OCI-LY1 (cell line): ENCODE measurements around the gene TRPC4.
"Not testable (repeated sequence)": the region's sequence is repeated elsewhere in the genome, so short reads cannot be mapped to it uniquely, and the experiment has no call there.

Source experiments
- H2AFZ ChIP-seq: fragments of 200-600 bp; sonication (generic), shearing (Covaris generic); 2 replicates; pipeline ENCODE4 v1.6.0; 2014; ENCODE audit warnings: antibody characterized with exemption, mild to moderate bottlenecking, low read length
- H3F3A ChIP-seq: fragments of 200-600 bp; sonication (generic), shearing (Covaris generic); 2 replicates; pipeline ENCODE4 v1.6.0; 2014; ENCODE audit warnings: mild to moderate bottlenecking, antibody characterized with exemption, low read length, moderate library complexity; ENCODE audit not compliant: insufficient read depth
- H3K27ac ChIP-seq: fragments of 200-600 bp; sonication (generic); 2 replicates; pipeline ENCODE4 v1.5.1; 2014; ENCODE audit warnings: low read length, mixed run types, mild to moderate bottlenecking, low read depth; ENCODE audit not compliant: poor library complexity, severe bottlenecking
- H3K27me3 ChIP-seq: fragments of 200-600 bp; sonication (generic); 2 replicates; pipeline ENCODE4 v1.6.0; 2014; ENCODE audit warnings: antibody characterized with exemption, mild to moderate bottlenecking, low read length, moderate library complexity; ENCODE audit not compliant: insufficient read depth
- H3K36me3 ChIP-seq: fragments of 200-600 bp; sonication (generic); 2 replicates; pipeline ENCODE4 v1.6.1; 2014; ENCODE audit warnings: mild to moderate bottlenecking, antibody characterized with exemption, low read length, moderate library complexity, mixed read lengths; ENCODE audit not compliant: insufficient read depth
- H3K4me1 ChIP-seq: fragments of 200-600 bp; sonication (generic); 2 replicates; pipeline ENCODE4 v1.5.1; 2014; ENCODE audit warnings: mild to moderate bottlenecking, low read length, moderate library complexity; ENCODE audit not compliant: insufficient read depth, severe bottlenecking
- H3K4me2 ChIP-seq: fragments of 200-600 bp; sonication (generic), shearing (Covaris generic); 2 replicates; pipeline ENCODE4 v1.6.1; 2014; ENCODE audit warnings: low read length
- H3K4me3 ChIP-seq: fragments of 200-600 bp; sonication (generic); 2 replicates; pipeline ENCODE4 v1.5.1; 2014; ENCODE audit warnings: low read length, low read depth, mild to moderate bottlenecking, mixed read lengths; ENCODE audit not compliant: poor library complexity, severe bottlenecking
- H3K79me2 ChIP-seq: fragments of 200-600 bp; shearing (Covaris generic); 2 replicates; pipeline ENCODE4 v1.6.1; 2016; ENCODE audit warnings: mixed run types, low read length, mixed read lengths; ENCODE audit not compliant: insufficient read depth
- H3K9ac ChIP-seq: fragments of 200-600 bp; sonication (generic), shearing (Covaris generic); 2 replicates; pipeline ENCODE4 v1.6.1; 2014; ENCODE audit warnings: mild to moderate bottlenecking, low read length, mixed read lengths
- H3K9me2 ChIP-seq: fragments of 200-600 bp; sonication (generic), shearing (Covaris generic); 2 replicates; pipeline ENCODE4 v1.6.1; 2014; ENCODE audit warnings: low read depth, mild to moderate bottlenecking, low read length, mixed read lengths
- H3K9me3 ChIP-seq: fragments of 200-600 bp; shearing (Covaris generic); 2 replicates; pipeline ENCODE4 v1.6.1; 2014; ENCODE audit warnings: low read length, mixed read lengths
- H4K20me1 ChIP-seq: fragments of 200-600 bp; sonication (generic), shearing (Covaris generic); 2 replicates; pipeline ENCODE4 v1.6.0; 2016; ENCODE audit warnings: mild to moderate bottlenecking, low read length; ENCODE audit not compliant: insufficient read depth
- EZH2 ChIP-seq: fragments of 200-600 bp; sonication (generic), shearing (Covaris generic); IDR thresholded peaks from 2 replicates; pipeline ENCODE4 v1.8.0; 2017; ENCODE audit warnings: borderline replicate concordance, mixed run types, mild to moderate bottlenecking, antibody characterized with exemption, low read length, moderate library complexity, mixed read lengths
- TF ChIP-seq, protein P1 (sequence below): fragments of 200-600 bp; sonication (generic), shearing (Covaris generic); IDR thresholded peaks from 2 replicates; pipeline ENCODE4 v1.5.1; 2017; ENCODE audit warnings: mild to moderate bottlenecking, antibody characterized with exemption, low read length, moderate library complexity, mixed read lengths

The TRPC4 gene

DNA sequence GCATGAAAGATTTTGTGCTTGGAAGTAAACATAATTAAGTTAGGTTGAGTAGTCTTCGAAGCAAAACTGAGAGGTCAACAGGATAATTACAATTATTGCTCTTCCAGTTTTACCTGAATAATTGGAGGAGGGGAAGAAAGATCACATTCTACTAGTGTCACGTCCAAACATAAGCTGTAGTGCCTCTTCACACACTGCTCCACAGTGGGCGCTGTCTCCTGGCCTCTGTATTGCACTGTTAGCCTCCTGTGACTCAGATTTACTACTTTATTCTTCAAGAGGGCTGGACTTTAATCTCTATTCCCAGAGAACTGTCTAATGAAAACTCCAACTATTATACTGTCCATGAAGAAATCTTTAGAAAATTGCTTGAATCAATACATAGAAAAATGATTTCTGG is 62.9 kb downstream of the TRPC4 start:
- H4K20me1 ChIP-seq = no peaks in the 10 kb centered on the region
- H3K4me1 ChIP-seq = no peaks in the 10 kb centered on the region
- no peak for TF ChIP-seq EZH2
- TF ChIP-seq, protein P1, sequence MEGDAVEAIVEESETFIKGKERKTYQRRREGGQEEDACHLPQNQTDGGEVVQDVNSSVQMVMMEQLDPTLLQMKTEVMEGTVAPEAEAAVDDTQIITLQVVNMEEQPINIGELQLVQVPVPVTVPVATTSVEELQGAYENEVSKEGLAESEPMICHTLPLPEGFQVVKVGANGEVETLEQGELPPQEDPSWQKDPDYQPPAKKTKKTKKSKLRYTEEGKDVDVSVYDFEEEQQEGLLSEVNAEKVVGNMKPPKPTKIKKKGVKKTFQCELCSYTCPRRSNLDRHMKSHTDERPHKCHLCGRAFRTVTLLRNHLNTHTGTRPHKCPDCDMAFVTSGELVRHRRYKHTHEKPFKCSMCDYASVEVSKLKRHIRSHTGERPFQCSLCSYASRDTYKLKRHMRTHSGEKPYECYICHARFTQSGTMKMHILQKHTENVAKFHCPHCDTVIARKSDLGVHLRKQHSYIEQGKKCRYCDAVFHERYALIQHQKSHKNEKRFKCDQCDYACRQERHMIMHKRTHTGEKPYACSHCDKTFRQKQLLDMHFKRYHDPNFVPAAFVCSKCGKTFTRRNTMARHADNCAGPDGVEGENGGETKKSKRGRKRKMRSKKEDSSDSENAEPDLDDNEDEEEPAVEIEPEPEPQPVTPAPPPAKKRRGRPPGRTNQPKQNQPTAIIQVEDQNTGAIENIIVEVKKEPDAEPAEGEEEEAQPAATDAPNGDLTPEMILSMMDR = no peak
- no peaks in the 10 kb centered on the region for H3K27me3 ChIP-seq
- no peaks in the 10 kb centered on the region for H3K9me3 ChIP-seq
- no peak overlapping the region for H3K9ac ChIP-seq
- no peak overlapping the region for H2AFZ ChIP-seq
- no peaks in the 10 kb centered on the region for H3K36me3 ChIP-seq
- H3K4me3 ChIP-seq = no peak overlapping the region
- no peaks in the 10 kb centered on the region; the same call in 1 of the 2 replicates for H3K9me2 ChIP-seq
- no peaks in the 10 kb centered on the region for H3K79me2 ChIP-seq
- H3K27ac ChIP-seq = no peak overlapping the region
- no peaks in the 10 kb centered on the region for H3F3A ChIP-seq
- H3K4me2 ChIP-seq = no peak overlapping the region

DNA sequence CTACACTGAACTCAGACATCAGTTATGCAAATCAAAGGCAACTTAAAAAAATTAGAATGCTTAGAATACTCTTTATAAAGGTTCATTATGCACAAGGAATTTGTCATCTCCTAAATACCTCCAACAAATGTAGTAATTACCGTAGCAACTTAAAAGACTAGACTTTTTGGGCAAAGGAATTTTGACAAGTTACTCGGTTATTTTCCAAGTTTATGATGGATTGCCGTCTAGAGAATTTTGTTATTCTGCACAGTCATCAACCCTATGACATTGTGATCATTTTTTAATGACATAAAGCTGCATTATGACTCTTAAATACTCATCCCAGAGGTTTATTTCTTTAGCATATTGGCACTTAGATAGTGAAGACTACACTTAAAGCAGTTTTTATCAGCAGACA is 71.9 kb downstream of the TRPC4 start:
- Histone ChIP-seq H3K27me3 (no peaks in the 10 kb centered on the region), H3K9me2 (no peaks in the 10 kb centered on the region), H3K4me3 (no peak overlapping the region), H3F3A (no peaks in the 10 kb centered on the region), H3K27ac (no peak overlapping the region), H3K4me1 (no peaks in the 10 kb centered on the region), H3K79me2 (no peaks in the 10 kb centered on the region), H4K20me1 (no peaks in the 10 kb centered on the region), H2AFZ (no peak overlapping the region), H3K36me3 (no peaks in the 10 kb centered on the region), H3K4me2 (no peak overlapping the region), H3K9ac (no peak overlapping the region), H3K9me3 (no peaks in the 10 kb centered on the region)
- TF ChIP-seq EZH2 = no peak
- TF ChIP-seq, protein P1 = no peak

GRCh38 chr13:37796795-37797194 is 72.8 kb downstream of the TRPC4 start:
- H3K4me3 ChIP-seq, H3K9ac ChIP-seq, H3K4me2 ChIP-seq, H3K9me2 ChIP-seq, H3K9me3 ChIP-seq, H3K27ac ChIP-seq, H4K20me1 ChIP-seq, H2AFZ ChIP-seq, H3K4me1 ChIP-seq, H3K27me3 ChIP-seq, H3K79me2 ChIP-seq, H3K36me3 ChIP-seq, H3F3A ChIP-seq: not testable (repeated sequence)

DNA sequence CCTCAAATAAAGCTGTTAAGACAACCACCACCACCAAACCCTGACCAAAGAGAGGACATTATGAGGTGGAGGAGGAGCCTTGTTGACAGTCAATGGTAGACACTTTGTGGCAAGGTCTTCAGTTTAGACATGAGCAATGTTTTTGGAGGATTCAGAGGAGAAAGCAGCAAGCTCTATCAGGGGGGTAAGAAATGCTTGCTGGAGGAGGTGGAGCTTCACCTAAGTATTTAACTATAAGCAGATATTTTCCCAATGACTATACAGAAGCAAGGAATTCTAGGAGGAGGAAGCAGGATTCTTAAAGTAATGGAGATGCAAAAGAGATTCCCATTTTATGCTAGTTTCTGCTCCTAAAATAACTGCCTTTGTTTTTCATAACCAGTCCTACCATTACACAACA is 74.2 kb downstream of the TRPC4 start:
- no peaks in the 10 kb centered on the region for H3K36me3 ChIP-seq
- H3K4me2 ChIP-seq = no peak overlapping the region
- no peaks in the 10 kb centered on the region for H3K9me2 ChIP-seq
- TF ChIP-seq, protein P1 = no peak
- no peak for TF ChIP-seq EZH2
- H3K79me2 ChIP-seq = no peaks in the 10 kb centered on the region
- no peak overlapping the region for H3K27ac ChIP-seq
- H3K4me3 ChIP-seq = no peak overlapping the region
- H3K9me3 ChIP-seq = no peaks in the 10 kb centered on the region
- no peak overlapping the region for H3K9ac ChIP-seq
- no peaks in the 10 kb centered on the region for H3K4me1 ChIP-seq
- no peaks in the 10 kb centered on the region for H3F3A ChIP-seq
- H4K20me1 ChIP-seq = no peaks in the 10 kb centered on the region
- no peak overlapping the region for H2AFZ ChIP-seq
- no peaks in the 10 kb centered on the region for H3K27me3 ChIP-seq
